Measurements from ENCODE around the gene VHLL. TPM values are rescaled to one million over a fixed set of nuclear protein-coding genes. Genes with fewer than 3 reads are reported as not detected.
"Not testable (repeated sequence)": the region's sequence is repeated elsewhere in the genome, so short reads cannot be mapped to it uniquely, and the experiment has no call there.

Gene VHLL
- total RNA-seq (not detected), polyA plus RNA-seq (not detected)
- long read RNA-seq, donor 1, result 0 reads
- long read RNA-seq, donor 2, result 0 reads
- long read RNA-seq, donor 3, result 0 reads

GRCh38 chr1:156298852-156299357 lies at the start of gene VHLL:
Gene VHLL, minus strand, starts transcription at chr1:156299307. Its CDS starts 118 bp downstream, at chr1:156299189.
- ATAC-seq (no peak), DNase-seq (no peak)
- TF ChIP-seq, protein P1, sequence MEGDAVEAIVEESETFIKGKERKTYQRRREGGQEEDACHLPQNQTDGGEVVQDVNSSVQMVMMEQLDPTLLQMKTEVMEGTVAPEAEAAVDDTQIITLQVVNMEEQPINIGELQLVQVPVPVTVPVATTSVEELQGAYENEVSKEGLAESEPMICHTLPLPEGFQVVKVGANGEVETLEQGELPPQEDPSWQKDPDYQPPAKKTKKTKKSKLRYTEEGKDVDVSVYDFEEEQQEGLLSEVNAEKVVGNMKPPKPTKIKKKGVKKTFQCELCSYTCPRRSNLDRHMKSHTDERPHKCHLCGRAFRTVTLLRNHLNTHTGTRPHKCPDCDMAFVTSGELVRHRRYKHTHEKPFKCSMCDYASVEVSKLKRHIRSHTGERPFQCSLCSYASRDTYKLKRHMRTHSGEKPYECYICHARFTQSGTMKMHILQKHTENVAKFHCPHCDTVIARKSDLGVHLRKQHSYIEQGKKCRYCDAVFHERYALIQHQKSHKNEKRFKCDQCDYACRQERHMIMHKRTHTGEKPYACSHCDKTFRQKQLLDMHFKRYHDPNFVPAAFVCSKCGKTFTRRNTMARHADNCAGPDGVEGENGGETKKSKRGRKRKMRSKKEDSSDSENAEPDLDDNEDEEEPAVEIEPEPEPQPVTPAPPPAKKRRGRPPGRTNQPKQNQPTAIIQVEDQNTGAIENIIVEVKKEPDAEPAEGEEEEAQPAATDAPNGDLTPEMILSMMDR (IDR thresholded peaks at IDR 0.05), result no peak
- Histone ChIP-seq H3K27ac (no peak within 1 kb of the TSS), H3K36me3 (peaks cover 0 to 11% (median 0%) of the 10 kb centered on the region in 9 donors), H3K4me1 (peaks cover 5 to 19% (median 14%) of the 10 kb centered on the region in 9 donors), H3K9me3 (no peaks in the 10 kb centered on the region), H3K4me3 (no peak within 1 kb of the TSS), H3K27me3 (no peaks in the 10 kb centered on the region)
- WGBS, 2 donors, result 91 to 93% methylated on average over 19 of the region's 19 CpGs
- intact Hi-C loops (cut with DNase I), result no loop called here

DNA sequence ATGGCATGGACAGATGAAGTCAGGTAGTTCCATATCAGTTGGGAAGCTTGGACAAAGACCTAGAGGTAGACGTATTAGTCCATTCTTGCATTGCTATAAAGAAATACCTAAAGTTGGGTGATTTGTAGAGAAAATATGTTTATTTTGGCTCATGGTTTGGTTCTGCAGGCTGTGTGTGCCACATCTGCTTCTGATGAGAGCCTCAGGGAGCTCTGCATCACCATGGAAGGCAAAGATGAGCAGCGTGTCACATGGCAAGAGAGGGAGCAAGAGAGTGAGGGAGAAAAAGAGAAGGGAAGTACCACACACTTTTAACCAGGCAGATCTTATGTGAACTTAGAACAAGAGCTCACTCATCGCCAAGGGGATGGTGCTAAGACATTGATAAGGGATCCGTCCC lies 48.2 kb upstream of the VHLL start:
- no peak for ATAC-seq
- 65 to 75% methylated on average over 4 of the region's 4 CpGs for WGBS, 2 donors
- no peak overlapping the region for H3K4me3 ChIP-seq

GRCh38 chr1:156346636-156347035 lies 47.5 kb upstream of the VHLL start:
- ATAC-seq (no peak), DNase-seq (no peak)
- no peaks in the 10 kb centered on the region for H3K4me1 ChIP-seq
- H3K27ac ChIP-seq, result no peak overlapping the region
- H3K27me3 ChIP-seq, result peaks cover 0 to 28% (median 11%) of the 10 kb centered on the region in 7 donors
- H3K36me3 ChIP-seq, result no peaks in the 10 kb centered on the region
- WGBS, 2 donors, result 54 to 58% methylated on average over 2 of the region's 2 CpGs
- intact Hi-C loops (cut with DNase I), result no loop called here
- H3K9me3 ChIP-seq, result no peaks in the 10 kb centered on the region
- TF ChIP-seq, protein P1 (IDR thresholded peaks at IDR 0.05), result no peak
- no peak overlapping the region for H3K4me3 ChIP-seq

More for the DNA sequence above, 48.2 kb upstream of the VHLL start:
- intact Hi-C loops (cut with DNase I), result no loop called here
- H3K27ac ChIP-seq, result no peak overlapping the region
- H3K4me1 ChIP-seq, result no peaks in the 10 kb centered on the region
- H3K36me3 ChIP-seq, result no peaks in the 10 kb centered on the region
- TF ChIP-seq, protein P1 (IDR thresholded peaks at IDR 0.05), result no peak
- no peak for DNase-seq
- H3K27me3 ChIP-seq, result peaks cover 0 to 28% (median 11%) of the 10 kb centered on the region in 7 donors
- H3K9me3 ChIP-seq, result no peaks in the 10 kb centered on the region

- intact Hi-C loops (cut with DNase I); H3K27ac ChIP-seq; H3K9me3 ChIP-seq; H3K36me3 ChIP-seq; H3K4me3 ChIP-seq; H3K4me1 ChIP-seq; ATAC-seq; DNase-seq: not testable (repeated sequence)
- H3K27me3 ChIP-seq, result peaks cover 0 to 28% (median 11%) of the 10 kb centered on the region in 7 donors
- WGBS, 2 donors, result 86 to 88% methylated on average over 2 of the region's 2 CpGs
Measured at GRCh38 chr1:156346035-156346434, 46.9 kb upstream of the VHLL start.

DNA sequence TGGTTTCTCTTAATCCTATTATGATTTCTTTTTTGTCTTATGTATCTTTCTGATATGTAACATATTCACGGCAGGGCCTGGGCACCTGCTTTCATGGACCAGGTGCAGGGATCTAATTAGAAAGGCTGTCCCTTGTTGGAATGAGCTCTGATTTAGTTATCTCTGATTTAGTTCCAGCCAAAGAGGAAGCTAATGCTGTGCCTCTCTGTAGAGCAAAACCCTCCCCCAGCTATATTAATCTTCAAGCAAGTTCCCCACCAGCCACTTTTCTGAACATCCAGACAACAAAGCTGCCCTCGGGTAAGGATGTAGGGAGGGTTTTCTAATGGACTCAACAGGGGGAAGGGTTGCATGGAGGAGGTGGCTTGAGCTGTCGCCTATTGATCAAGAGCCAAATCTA lies 45.3 kb upstream of the VHLL start:
- Histone ChIP-seq H3K9me3 (no peaks in the 10 kb centered on the region), H3K27ac (no peak overlapping the region), H3K4me1 (no peaks in the 10 kb centered on the region), H3K4me3 (no peak overlapping the region), H3K36me3 (no peaks in the 10 kb centered on the region), H3K27me3 (peaks cover 0 to 28% (median 11%) of the 10 kb centered on the region in 7 donors)
- TF ChIP-seq, protein P1 (IDR thresholded peaks at IDR 0.05), result no peak
- no peak for DNase-seq
- ATAC-seq, result no peak
- intact Hi-C loops (cut with DNase I), result no loop called here
- WGBS, 2 donors, result 64 to 68% methylated on average over 3 of the region's 3 CpGs
